SK-N-SH (cell line): ENCODE data around the gene WTAP.

Experiments used
- CHD2 ChIP-seq: fragments of 150-350 bp; IDR thresholded peaks from 2 replicates; pipeline ENCODE4 v1.6.1; 2018; ENCODE audit warnings: low read length; ENCODE audit not compliant: partially characterized antibody
- CTCF ChIP-seq: fragments of 200-600 bp; sonication (generic); IDR thresholded peaks from 2 replicates; pipeline ENCODE4 v1.6.1; 2017; ENCODE audit warnings: antibody characterized with exemption, mild to moderate bottlenecking, moderate library complexity
- EP300 ChIP-seq, 2 experiments: IDR thresholded peaks; 2 replicates each; pipeline versions ENCODE4 v1.4.0 to v1.6.1; 2012; ENCODE audit warnings: borderline replicate concordance in 1 of 2, low read depth in 1 of 2, low read length in 1 of 2
- GABPA ChIP-seq: IDR thresholded peaks from 2 replicates; pipeline ENCODE4 v1.4.0; 2012; ENCODE audit warnings: low read depth, mild to moderate bottlenecking
- IRF3 ChIP-seq: fragments of 150-350 bp; IDR thresholded peaks from 2 replicates; pipeline ENCODE4 v1.6.1; 2016; ENCODE audit warnings: mild to moderate bottlenecking, low read depth, low read length
- NRF1 ChIP-seq: IDR thresholded peaks from 2 replicates; pipeline ENCODE4 v1.6.1; 2012; ENCODE audit warnings: low read depth, mild to moderate bottlenecking, low read length
- RAD21 ChIP-seq: IDR thresholded peaks from 2 replicates; pipeline ENCODE4 v1.6.1; 2012; ENCODE audit warnings: mild to moderate bottlenecking, low read length
- RCOR1 ChIP-seq: fragments of 150-350 bp; IDR thresholded peaks from 2 replicates; pipeline ENCODE4 v1.6.1; 2017; ENCODE audit warnings: antibody characterized with exemption, low read length
- REST ChIP-seq: IDR thresholded peaks from 2 replicates; pipeline ENCODE4 v1.6.1; 2012; ENCODE audit warnings: mild to moderate bottlenecking, low read depth, low read length, moderate library complexity
- SIN3A ChIP-seq: IDR thresholded peaks from 2 replicates; pipeline ENCODE4 v1.6.1; 2012; ENCODE audit warnings: low read depth, mild to moderate bottlenecking, low read length, moderate library complexity, borderline replicate concordance
- SMC3 ChIP-seq: IDR thresholded peaks from 2 replicates; pipeline ENCODE4 v1.6.1; 2012; ENCODE audit warnings: low read depth, low read length, improper control_type of control experiment
- TAF1 ChIP-seq: IDR thresholded peaks from 2 replicates; pipeline ENCODE4 v1.6.1; 2012; ENCODE audit warnings: low read depth, mild to moderate bottlenecking, low read length, moderate library complexity, borderline replicate concordance
- TCF12 ChIP-seq: IDR thresholded peaks from 2 replicates; pipeline ENCODE4 v1.4.0; 2012
- USF2 ChIP-seq: fragments of 150-350 bp; IDR thresholded peaks from 2 replicates; pipeline ENCODE4 v1.6.1; 2017; ENCODE audit warnings: antibody characterized with exemption, low read length, low read depth, borderline replicate concordance

- TF ChIP-seq CTCF = no peak
- no peak for TF ChIP-seq CHD2
- no peak for TF ChIP-seq SMC3
- TF ChIP-seq GABPA = no peak
- TF ChIP-seq EP300 (IDR thresholded peaks at IDR 0.05; ENCODE audit: borderline replicate concordance in 1 of 2, low read depth in 1 of 2, low read length in 1 of 2) = no peak
- TF ChIP-seq REST = no peak
- no peak for TF ChIP-seq SIN3A
- TF ChIP-seq NRF1 = no peak
- TF ChIP-seq USF2 = no peak
- TF ChIP-seq TCF12 = no peak
- no peak for TF ChIP-seq RCOR1
- TF ChIP-seq IRF3 = no peak
- no peak for TF ChIP-seq RAD21
- TF ChIP-seq TAF1 = no peak
Measured at GRCh38 chr6:159679091-159680077, 47.9 kb upstream of the WTAP start.
